ENCODE measurements around the gene GCNT4.

- no peak for TF ChIP-seq CTCF (conservative IDR thresholded peaks at IDR 0.05)
- no peak for TF ChIP-seq ZFX (IDR thresholded peaks at IDR 0.05)
These were observed 1.1 kb downstream of the GCNT4 start for GRCh38 chr5:75051217-75051751.
